AML-193 (cell line): ENCODE measurements around the gene FUT8.
"Not testable (repeated sequence)": the region's sequence is repeated elsewhere in the genome, so short reads cannot be mapped to it uniquely, and the experiment has no call there.

Source experiments
- DNase-seq, 2 experiments: peaks; one replicate each; lab custom pipeline; 2025; lab: John Stamatoyannopoulos, UW

FUT8 gene

DNA sequence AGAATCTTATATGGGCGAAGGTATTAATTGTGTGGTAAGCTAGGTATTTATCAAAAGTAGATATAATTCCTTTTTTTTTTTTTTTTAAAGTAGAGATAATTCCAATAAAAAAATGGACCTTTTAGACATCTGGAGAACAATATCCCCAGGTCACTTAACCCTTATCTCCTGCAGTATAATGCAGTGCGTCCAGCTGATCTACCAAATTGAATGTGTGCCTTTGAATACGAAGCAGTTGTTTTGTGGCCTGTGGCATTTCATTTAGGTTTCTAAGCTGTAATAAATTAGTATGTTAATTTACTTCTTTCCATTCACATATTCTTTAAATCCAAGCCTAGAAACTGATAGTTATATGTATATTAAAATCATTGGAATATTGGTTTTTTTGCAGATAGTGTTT, 3.1 kb downstream of the FUT8 start:
- DNase-seq = no peak

DNA sequence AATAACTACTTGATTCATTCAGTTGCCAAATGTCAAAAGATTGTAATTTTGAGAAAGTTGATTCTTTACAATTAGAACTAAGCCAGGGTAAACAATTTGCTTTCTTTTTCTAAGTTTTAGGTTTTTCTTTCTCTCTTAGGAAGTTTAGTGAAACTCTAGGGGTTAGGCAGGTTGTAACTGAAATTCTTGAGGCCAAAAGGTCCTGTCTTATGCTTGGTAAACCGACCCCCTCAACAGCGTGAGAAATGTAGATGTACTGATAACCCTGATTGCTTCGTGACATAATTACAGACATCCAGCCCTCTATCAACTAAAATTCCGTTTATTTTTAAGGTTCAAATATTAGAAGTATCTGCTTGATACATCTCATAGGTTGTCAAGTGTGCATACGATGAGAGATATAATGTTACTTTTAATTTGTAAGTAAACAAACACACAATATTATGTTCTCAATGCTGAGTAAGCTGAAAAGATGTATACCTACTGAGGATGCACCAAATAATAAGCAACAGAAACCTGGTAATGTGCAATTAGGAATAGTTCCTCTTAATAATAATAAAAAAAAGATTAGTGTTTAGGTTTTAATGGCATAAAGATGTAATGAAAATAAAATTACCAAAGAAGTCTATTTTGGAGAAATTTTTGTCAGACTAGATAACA, 7.2 kb downstream of the FUT8 start:
- DNase-seq = no peak

DNA sequence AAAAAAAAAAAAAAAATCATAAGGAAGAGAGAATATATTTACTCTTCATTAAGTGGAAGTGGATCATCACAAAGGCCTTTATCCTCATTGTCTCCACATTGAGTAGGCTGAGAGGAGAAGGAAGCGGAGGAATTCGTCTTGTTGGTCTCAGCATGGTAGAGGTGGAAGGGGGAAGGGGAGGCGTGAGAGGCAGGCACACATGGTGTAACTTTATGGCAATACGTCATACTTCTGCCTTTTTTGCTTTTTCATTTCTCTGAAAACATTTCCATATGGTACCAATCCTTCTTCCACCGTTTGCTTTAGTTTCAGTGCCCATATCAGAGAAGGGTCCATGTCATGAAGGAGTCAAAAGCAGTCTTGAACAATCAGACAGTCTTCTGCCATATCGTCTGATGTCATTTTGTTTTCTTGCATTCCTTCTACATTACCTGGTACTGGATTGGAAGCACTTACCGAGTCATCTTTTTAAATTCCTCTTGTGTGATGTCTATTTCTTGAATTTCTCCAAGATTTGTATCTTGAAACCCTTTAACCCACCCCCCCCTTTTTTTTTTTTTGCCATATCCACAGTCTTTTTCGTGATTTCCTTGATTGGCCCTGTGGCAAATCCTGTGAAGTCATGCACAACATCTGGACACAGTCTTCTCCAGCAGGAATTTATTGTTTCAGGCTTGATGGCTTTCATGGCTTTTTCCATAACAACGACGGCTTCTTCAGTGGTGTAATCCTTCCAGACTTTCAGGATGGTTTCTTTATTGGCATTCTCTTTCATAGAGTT, 8.9 kb downstream of the FUT8 start:
- no peak for DNase-seq

DNA sequence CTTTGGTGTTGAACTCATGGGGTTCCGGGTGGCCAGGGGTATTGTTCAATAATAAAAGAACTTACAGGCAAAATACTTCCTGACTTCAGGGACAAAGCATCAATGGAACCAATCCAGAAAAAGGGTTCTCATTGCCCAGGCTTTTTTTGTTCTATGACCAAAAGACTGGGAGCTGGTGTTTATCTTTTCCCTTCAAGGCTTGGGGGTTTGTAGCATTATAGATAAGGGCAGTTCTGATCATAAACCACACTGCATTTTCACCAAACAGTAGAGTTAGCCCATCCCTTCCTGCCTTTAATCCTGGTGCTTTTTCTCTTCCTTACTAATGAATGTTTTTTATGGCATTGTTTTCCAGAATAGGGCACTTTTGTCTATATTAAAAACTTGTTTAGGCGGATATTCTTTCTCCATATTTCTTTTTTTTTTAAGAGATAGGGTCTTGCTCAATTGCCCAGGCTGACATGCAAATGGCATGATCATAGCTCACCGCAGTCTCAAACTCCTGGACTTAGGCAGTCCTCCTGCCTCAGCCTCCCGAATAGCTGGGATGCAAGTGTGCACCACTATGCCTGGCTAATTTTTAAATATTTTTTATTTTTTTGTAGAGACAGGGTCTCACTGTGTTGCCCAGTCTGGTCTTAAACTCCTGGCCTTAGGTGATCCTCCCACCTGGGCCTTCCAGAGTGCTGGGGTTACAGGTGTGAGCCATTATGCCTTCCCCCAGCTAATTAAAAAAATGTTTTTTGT, 9.7 kb downstream of the FUT8 start:
- DNase-seq = no peak

DNA sequence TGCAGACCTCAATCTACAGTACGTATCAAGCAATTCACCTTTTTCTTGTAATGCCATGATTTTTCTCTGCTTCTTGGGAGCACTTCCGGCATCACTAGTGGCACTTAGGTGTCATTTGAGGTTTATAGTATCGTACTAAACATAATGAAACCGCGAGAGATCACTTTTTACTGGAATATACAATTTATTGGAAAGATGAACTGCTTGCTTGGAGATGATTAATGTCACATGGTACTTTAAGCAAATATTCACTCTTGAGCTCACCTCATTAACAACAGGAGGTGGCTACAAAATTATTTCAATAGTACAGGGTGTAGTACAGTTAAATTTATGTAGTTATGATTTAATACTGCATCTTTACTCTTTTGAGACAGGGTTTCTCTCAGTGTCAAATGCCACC, 11.5 kb downstream of the FUT8 start:
- no peak for DNase-seq

DNA sequence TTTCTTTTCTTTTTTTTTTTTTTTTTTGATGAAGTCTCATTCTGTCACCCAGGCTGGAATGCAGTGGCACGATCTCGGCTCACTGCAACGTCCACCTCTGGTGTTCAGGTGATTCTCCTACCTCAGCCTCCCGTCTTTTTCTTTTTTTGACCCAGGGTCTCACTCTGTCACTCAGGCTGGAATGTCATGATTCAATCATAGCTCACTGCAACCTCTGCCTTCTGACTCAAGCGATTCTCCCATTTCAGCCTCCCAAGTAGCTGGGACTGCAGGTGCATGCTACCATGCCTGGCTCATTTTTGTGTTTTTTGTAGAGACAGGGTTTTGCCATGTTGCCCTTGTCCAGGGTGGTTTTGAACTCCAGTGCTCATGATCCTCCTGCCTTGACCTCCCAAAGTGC, 12.0 kb downstream of the FUT8 start:
- DNase-seq = no peak

DNA sequence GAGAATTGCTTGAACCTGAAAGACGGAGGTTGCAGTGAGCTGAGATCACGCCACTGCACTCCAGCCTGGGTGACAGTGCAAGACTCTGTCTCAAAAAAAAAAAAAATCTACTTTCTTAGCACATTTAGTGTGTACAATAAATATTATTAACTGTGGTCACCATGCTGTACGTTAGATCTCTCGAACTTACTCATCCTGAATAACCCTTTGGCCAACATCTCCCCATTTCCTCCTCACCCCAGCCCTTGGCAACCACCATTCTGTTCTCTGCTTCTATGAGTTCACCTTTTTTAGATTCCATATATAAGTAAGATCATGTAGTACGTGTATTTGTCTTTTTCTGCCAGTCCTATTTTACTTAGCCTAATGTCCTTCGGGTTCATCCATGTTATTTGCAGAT, 13.4 kb downstream of the FUT8 start:
- DNase-seq = no peak

DNA sequence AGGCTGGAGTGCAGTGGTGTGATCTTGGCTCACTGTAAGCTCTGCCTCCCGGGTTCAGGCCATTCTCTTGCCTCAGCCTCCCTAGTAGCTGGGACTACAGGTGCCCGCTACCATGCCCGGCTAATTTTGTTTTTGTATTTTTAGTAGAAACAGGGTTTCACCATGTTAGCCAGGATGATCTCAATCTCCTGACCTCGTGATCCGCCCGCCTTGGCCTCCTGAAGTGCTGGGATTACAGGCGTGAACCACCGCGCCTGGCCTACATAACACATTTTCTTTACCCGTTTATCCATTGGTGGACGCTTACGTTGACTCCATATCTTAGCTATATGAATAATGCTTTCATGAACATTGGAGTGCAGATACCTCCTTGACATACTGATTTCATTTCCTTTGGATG, 14.4 kb downstream of the FUT8 start:
- DNase-seq = not testable (repeated sequence)

DNA sequence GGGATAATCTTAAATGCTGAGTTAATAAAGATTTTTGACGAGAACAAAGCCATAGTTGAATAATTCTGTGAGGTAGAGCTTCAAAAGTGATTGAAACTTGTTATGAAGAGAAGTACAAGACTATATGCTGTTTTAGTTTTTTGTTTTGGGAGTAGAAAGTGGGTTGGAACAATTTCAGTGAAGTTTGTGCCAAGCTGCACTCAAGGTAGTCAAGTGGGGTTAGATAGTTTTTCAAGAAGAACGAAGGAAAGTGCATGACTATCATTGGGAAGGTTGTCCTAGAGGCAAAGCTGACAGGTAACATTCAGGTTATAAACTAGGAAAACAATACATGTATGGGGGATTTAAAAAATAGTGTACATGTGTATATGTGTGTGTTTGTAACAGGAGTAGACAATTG, 16.2 kb downstream of the FUT8 start:
- DNase-seq = no peak

DNA sequence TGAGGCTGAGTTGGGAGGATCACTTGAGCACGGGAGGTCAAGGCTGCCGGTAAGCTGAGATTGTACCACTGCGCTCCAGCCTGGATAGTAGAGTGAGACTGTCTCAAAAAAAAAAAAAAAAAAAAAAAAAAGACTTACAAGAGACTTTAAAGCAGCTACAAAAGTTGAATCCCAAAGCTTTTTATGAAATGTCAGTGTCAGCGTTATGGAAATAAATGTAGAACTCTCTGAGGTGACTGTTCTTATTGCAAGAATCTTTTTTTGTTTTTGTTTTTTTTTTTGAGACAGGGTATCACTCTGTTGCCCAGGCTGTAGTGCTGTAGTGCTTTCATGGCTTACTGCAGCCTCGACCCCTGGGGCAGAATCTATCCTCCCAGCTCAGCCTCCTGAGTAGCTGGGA, 17.2 kb downstream of the FUT8 start:
- DNase-seq = no peak

DNA sequence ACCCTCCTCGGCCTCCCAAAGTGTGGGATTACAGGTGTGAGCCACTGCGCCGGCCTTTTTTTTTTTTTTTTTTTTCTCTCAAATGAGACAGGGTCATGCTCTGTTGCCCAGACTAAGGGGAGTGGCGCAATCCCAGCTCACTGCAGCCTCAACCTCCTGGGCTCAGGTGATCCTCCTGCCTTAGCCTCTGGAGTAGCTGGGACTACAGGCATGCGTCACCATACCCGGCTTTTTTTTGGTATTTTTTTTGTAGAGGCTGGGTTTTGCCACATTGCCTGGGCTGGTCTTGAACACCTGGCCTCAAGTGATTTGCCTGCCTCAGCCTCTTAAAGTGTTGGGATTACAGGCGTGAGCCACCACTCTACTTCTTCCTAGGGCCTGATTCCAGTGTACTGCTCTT, 18.7 kb downstream of the FUT8 start:
- no peak for DNase-seq

DNA sequence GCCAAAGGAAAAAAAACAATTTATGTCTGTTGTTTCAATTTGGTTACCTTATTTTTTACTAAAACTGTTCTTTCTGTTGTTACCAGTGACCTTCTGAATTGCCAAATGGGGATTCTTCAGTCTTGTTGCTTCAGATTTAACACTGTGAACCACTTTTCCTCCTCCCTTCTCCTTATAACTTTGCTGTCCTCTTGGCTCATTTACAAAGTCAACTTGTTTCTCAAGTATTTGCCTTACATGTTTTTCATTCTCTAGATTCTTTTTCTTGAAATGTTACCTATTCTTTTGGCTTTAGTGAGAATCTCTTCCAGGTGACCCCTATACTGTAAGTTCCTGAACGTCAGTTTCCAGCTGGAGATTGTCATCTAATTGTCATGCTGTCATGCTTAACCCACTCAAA, 19.4 kb downstream of the FUT8 start:
- no peak for DNase-seq

DNA sequence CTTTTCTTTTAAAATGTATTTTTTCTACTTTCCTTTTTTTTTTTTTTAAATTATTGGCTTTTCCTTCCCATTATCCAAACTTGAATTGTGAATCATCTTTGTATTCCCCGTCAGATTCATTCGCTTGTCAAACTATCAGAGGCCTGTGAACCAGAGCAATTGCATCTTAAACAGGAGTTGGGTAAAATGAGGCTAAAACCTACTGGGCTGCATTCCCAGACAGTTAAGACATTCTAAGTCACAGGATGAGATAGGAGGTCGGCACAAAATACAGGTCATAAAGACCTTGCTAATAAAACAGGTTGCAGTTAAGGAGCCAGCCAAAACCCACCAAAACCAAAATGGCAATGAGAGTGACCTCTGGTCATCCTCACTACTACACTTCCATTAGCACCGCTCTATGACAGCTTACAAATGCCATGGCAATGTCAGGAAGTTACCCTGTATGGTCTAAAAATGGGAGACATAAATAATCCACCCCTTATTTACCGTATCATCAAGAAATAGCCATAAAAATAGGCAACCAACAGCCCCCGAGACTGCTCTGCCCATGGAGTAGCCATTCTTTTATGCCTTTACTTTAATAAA, 19.9 kb downstream of the FUT8 start:
- DNase-seq = no peak

DNA sequence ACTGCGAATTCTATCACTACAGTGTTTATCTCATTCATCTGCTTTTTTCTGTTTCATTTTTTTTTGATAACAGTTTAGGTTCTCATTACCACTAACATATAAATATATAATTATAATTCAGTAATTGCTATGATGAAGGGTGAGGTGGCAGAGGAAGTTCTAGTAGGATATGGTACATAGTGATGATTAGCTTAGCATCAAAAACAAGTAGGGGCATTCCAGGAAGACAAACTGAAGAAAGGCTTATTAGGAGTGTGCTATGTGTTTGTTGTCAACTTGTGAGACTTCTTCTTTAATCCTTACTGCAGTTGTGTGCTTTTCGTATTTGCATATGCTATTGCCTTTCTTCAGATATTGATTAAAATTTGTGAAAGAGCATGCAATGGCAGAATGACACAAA, 20.6 kb downstream of the FUT8 start:
- no peak for DNase-seq

DNA sequence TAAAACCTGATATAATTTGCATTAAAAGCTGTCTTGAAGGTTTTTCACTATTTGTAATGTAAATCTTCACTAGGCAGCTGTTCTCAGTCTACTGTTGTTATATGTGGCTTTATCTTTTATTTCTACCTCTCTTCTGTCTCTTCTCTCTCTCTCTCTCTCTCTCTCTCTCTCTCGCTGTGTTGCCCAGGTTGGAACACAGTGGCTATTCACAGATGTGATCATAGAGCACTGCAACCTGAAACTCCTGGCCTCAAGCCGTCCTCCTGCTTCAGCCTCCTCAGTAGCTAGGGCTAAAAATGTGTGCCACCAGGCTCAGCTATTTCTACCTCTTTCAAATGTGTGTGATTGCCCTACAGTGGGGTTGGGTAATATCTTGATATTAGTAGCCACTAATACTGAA, 21.1 kb downstream of the FUT8 start:
- DNase-seq = no peak

DNA sequence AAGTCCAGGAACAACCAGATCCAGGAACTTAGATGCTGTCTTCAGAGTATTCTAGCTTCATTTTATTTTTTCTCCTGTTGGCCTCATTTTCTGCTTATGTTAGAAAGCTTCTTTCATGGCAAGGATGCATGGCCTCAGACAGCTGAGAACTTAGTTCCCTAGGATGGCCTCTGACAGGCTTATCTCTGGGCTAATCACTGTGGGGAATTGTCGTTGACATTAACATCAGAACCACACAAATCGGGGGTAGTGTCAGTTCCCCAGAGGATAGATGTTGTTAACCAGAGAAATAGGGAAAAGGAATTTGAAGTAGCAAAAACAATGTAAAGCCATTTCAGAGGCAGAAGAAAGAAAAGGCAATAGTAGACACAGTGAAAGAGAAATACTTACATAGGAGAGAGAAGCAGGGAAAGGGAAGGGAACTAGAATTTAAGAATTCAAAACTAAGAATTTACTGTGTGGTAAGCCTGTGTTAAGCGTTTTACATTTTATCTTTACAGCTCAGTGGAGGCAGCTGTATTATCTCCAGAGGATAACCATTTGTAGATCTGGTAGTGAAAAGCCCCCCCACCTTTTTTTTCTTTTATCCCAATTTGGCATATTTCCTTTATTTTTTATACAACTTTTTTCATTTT, 21.8 kb downstream of the FUT8 start:
- DNase-seq = no peak

DNA sequence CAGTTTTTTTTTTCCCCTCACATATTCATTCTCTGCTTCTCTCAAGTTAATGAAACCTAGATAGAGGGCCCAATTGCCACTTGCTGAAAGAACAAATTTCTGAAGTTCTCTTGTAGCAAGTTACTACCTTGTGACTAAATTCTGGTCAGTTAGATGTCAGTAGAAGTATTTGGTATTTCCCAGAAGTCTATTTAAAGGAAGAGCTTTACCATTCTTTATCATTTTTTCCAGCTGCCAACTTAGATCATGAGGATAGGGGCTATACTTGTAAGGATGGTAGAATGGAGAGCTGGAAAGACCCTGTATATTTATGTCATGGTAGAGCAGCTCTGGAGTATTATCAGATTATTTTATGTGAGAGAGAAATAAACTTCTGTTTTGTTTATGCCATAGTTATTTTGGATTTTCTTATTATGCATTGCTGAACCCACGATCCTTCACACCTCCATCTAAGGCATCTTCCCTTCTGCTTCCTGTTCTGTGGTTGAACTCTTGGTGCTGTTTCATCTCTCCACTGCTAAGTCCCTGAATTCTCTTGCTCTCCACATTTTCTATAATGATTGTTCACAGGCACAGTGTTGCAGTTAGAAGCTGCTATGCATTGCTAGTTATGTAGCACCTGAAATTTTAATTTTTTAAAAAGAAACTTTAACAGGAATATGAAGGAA, 25.9 kb downstream of the FUT8 start:
- no peak for DNase-seq

DNA sequence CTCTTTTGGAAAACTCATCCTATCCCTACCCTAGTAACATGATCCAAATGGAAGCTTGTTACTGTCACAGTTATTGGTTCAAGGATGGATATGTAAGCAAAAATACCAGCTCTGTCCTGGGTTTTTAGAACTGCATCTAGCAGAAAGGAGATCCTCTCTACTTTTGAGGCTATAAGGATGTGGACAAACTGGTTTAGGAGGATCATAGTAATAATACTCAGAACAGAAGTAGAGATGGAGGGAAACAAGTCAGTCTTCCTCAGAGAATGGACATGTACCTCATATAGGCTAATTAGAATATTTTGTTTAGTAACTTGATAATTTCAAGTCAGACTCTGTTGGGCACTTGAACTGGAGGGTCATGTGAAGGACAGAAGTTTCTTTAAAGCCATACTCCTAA, 26.6 kb downstream of the FUT8 start:
- DNase-seq = no peak

DNA sequence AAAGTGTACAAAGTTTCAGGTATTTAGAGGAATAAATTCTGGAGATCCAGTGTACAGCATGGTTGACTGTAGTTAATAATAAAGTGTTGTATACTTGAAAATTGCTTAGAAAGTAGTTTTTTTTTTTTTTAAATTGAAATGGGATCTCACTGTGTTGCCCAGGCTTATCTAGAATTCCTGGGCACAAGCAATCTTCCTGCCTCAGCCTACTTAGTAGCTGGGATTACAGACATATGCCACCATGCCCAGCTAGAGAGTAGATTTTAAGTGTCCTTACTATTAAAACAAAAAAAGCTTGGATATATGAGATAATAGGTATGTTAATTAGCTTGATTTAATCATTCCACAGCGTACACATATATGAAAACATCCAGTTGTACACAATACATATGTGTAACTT, 27.7 kb downstream of the FUT8 start:
- DNase-seq = no peak

DNA sequence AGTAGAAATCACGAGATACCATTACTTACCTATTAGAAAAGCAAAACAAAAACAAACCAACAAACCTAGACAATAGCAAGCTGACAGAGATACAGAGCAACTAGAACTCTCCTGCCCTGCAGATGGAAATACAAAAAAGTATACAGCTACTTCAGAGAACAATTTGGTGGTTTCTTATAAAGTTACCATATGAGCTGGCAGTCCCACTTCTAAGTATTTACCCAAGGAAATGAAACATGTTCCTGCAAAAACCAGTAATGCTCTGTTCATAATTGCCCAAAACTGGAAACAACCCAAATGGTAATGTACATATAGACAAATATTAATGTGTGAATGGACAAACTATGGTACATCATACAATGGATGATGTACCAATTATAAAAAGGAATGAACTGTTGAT, 31.7 kb downstream of the FUT8 start:
- DNase-seq = no peak

DNA sequence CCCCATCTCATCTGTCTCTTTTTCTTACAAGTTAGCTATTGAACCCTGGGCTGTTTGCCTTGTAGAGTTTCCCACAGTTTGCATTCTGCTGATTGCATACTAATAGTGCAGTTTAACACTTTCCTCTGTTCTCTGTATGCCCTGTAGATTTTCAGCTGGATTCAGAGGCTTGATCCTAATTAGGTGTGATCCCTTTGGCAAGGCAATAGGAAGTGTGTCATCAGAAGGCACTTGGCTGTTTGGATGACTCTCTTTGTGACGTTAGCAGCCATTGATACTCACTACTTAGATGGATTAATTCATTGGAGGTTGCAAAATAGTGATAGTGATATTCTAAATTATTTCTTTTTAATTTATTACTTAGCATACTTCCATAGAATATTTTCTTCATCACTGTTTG, 33.6 kb downstream of the FUT8 start:
- no peak for DNase-seq

DNA sequence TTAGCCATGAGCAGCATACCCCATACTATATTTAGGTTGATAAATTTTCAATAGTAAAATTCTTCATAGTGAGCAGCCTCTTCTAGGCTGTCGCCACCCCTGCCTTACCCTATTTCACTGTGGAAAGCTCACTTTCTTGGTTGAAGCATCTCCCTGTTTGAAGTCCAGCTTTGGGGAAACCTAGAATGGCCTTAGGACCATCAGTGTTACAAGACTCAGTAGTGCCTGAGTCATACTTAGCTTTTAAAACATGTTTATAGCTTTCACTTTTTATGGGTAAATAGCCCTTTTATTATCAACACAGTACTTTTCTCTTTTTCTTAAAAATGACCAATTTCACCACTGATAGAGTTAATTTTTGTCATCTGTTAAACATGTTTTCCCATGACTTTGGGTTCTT, 37.1 kb downstream of the FUT8 start:
- no peak for DNase-seq
